Immature natural killer cell (primary cell): ENCODE measurements around the gene SLTM. TPM values are rescaled to one million over a fixed set of nuclear protein-coding genes. Genes with fewer than 3 reads are reported as not detected.
"Not testable (repeated sequence)": the region's sequence is repeated elsewhere in the genome, so short reads cannot be mapped to it uniquely, and the experiment has no call there.

Experiments
- DNase-seq, 3 donors: peaks; one replicate each; pipeline ENCODE4 v3.0.0; 2022; ENCODE audit warnings: mixed read lengths in 1 of 3
- H3K27ac Mint-ChIP-seq, 6 donors: one replicate each; pipeline ENCODE4 v1.8.0; 2020; ENCODE audit warnings: mixed read lengths in 6 of 6, mild to moderate bottlenecking in 5 of 6, inconsistent platforms in 4 of 6, moderate library complexity in 3 of 6
- H3K27me3 Mint-ChIP-seq, 3 donors: one replicate each; pipeline ENCODE4 v1.8.0; 2020 to 2021; ENCODE audit warnings: low read depth in 3 of 3, mild to moderate bottlenecking in 3 of 3, mixed read lengths in 3 of 3, moderate library complexity in 3 of 3, inconsistent platforms in 1 of 3
- H3K36me3 Mint-ChIP-seq, 3 donors: one replicate each; pipeline ENCODE4 v1.8.0; 2020; ENCODE audit warnings: mixed read lengths in 3 of 3, inconsistent platforms in 2 of 3, mild to moderate bottlenecking in 2 of 3
- H3K4me1 Mint-ChIP-seq, 2 donors: one replicate each; pipeline ENCODE4 v1.8.0; 2020; ENCODE audit warnings: inconsistent platforms in 2 of 2, mild to moderate bottlenecking in 2 of 2, mixed read lengths in 2 of 2, moderate library complexity in 1 of 2
- H3K4me3 Mint-ChIP-seq, 5 donors: one replicate each; pipeline ENCODE4 v1.8.0; 2020; ENCODE audit warnings: mild to moderate bottlenecking in 5 of 5, mixed read lengths in 5 of 5, inconsistent platforms in 3 of 5, moderate library complexity in 3 of 5
- H3K9me3 Mint-ChIP-seq, 6 donors: one replicate each; pipeline ENCODE4 v1.8.0; 2020; ENCODE audit warnings: mild to moderate bottlenecking in 6 of 6, mixed read lengths in 6 of 6, inconsistent platforms in 4 of 6, moderate library complexity in 3 of 6
- polyA plus RNA-seq, 3 donors: library from polyadenylated mRNA; unstranded; fragments of 300-500 nt; fragmentation: Illumina TruSeq; gene quantifications; one replicate each; pipeline ENCODE4 v1.2.3, GENCODE V29; 2021

SLTM gene
- polyA plus RNA-seq, 3 donors from 2014 or later: 17.3 to 100 (median 66.7) TPM

DNA sequence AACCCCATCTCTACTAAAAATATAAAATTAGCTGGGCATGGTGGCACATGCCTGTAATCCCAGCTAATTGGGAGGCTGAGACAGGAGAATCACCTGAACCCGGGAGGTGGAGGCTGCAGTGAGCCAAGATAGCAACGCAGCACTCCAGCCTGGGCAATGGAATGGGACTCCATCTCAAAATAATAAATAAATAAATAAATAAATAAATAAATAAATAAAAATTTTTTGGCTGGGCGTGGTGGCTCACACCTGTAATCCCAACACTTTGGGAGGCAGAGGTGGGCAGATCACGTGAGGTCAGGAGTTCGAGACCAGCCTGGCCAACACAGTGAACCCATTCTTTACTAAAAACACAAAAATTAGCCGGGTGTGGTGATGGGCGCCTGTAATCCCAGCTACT is 13.0 kb downstream of the SLTM start:
- not testable (repeated sequence) for H3K36me3 Mint-ChIP-seq, DNase-seq, H3K9me3 Mint-ChIP-seq, H3K27me3 Mint-ChIP-seq, H3K27ac Mint-ChIP-seq, H3K4me3 Mint-ChIP-seq
- H3K4me1 Mint-ChIP-seq: peaks cover 34 to 71% of the 10 kb centered on the region in 2 donors

DNA sequence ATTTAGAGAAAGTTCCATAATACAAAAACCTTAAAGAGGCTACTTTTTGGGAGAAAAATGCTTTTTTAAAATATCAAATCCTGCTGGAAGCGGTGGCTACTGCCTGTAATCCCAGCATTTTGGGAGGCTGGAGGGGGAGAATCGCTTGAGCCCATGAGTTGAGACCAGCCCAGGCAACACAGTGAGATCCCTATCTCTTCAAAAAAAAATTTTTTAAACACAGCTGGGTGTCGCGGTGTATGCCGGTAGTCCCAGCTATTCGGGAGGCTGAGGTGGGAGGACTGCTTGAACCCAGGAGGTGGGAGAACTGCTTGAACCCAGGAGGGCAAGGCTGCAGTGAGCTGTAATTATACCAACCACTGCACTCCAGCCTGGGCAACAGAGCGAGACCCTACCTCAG is 14.2 kb downstream of the SLTM start:
- no peaks in the 10 kb centered on the region for H3K9me3 Mint-ChIP-seq
- no peak overlapping the region for H3K27ac Mint-ChIP-seq
- peaks cover 41 to 68% of the 10 kb centered on the region in 2 donors for H3K4me1 Mint-ChIP-seq
- no peak for DNase-seq
- H3K4me3 Mint-ChIP-seq: no peak overlapping the region
- H3K27me3 Mint-ChIP-seq: peaks cover 0 to 2% (median 0%) of the 10 kb centered on the region in 3 donors
- H3K36me3 Mint-ChIP-seq: peaks cover 7 to 11% (median 9%) of the 10 kb centered on the region in 3 donors

DNA sequence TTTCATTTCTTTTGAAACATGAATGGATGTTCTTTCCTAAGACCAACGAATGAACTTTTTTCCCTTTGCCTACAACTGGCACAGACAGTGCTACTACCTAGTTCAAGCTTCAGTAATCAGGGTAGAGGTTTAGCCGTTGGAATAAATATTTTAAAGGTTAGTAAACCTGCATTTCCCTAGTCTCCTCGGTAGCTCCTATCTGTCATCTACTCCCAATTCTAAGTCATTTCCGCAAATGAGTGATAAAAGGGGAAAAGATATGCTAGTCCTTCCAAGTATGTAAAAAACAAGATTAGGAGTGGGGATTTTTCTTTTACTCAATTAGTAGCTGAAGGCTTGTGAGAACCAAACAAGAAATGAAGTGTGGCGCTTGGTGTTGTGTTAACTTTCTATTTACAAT is 15.2 kb downstream of the SLTM start:
- DNase-seq: no peak
- Mint-ChIP-seq H3K36me3 (peaks cover 9 to 20% (median 13%) of the 10 kb centered on the region in 3 donors), H3K27me3 (peaks cover 0 to 4% (median 0%) of the 10 kb centered on the region in 3 donors), H3K27ac (no peak overlapping the region), H3K9me3 (no peaks in the 10 kb centered on the region), H3K4me1 (peaks cover 33 to 67% of the 10 kb centered on the region in 2 donors), H3K4me3 (no peak overlapping the region)

DNA sequence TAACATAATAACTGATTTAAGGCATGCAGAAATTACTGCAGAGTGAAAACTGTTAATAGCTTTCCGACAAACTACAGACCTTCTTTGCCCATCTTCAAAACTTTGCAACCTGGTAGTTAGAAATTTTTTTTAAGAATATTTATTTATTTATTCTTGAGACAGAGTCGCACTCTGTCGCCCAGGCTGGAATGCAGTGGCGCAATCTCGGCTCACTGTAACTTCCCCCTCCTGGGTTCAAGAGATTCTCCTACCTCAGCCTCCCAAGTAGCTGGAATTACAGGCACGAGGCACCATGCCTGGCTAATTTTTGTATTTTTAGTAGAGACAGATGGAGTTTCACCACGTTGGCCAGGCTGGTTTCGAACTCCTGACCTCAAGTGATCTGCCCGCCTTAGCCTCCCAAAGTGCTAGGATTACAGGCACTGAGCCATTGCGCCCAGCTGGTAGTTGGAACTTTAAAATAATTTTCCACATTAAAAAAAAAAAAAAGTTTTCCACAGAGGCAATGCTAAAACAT is 15.8 kb downstream of the SLTM start:
- H3K27me3 Mint-ChIP-seq, H3K4me3 Mint-ChIP-seq, H3K9me3 Mint-ChIP-seq, DNase-seq: not testable (repeated sequence)
- peak overlapping the region in 1 of 6 donors; percentile 32 for H3K27ac Mint-ChIP-seq
- H3K36me3 Mint-ChIP-seq: peaks cover 9 to 20% (median 13%) of the 10 kb centered on the region in 3 donors
- peaks cover 33 to 62% of the 10 kb centered on the region in 2 donors for H3K4me1 Mint-ChIP-seq

DNA sequence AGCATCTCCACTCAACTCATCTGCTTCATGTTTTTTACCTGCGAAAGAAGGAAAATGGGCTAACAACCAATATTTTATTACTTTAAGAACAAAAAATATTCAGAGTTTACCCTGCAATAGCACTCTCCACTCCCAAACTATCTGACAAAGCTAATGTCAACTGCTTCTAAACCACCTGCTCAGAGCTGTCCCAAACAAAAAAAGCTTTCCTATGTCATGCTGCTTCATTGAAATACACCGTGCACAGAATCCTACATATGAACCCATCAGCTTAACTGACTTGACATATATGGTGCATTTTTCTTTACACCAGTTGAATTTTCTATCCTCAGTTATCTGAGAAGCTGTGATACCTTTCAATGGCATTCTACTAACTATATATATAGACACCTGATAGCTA is 16.5 kb downstream of the SLTM start:
- peaks cover 9 to 20% (median 13%) of the 10 kb centered on the region in 3 donors for H3K36me3 Mint-ChIP-seq
- no peak overlapping the region for H3K4me3 Mint-ChIP-seq

DNA sequence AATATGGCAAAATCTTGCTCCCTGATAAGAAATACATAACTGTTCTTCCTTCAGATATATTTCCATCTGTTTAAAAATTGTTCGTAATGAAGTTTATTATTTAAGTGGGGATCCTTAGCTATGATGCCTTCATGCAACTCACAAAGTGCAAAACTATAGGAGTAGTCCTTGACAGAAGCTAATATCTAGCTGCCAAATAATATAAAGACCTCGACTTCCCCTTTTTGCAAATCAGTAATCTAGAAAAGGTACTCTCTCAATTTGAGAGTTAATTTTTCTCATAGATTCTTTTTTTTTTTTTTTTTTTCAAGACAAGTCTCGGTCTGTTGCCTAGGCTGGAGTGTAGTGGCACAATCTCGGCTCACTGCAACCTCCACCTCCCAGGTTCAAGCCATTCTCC is 23.0 kb downstream of the SLTM start:
- no peak overlapping the region for H3K4me3 Mint-ChIP-seq
- H3K4me1 Mint-ChIP-seq: peaks cover 54 to 78% of the 10 kb centered on the region in 2 donors
- peaks cover 0 to 6% (median 0%) of the 10 kb centered on the region in 3 donors for H3K27me3 Mint-ChIP-seq
- DNase-seq: no peak
- H3K27ac Mint-ChIP-seq: peak overlapping the region in 3 of 6 donors; percentile 8 to 82 (median 66)
- H3K36me3 Mint-ChIP-seq: peaks cover 5 to 18% (median 17%) of the 10 kb centered on the region in 3 donors
- H3K9me3 Mint-ChIP-seq: no peaks in the 10 kb centered on the region

More for the DNA sequence above, 16.5 kb downstream of the SLTM start:
- Mint-ChIP-seq H3K27ac (peak overlapping the region in 2 of 6 donors; percentile 13 to 63), H3K4me1 (peaks cover 33 to 65% of the 10 kb centered on the region in 2 donors), H3K27me3 (peaks cover 0 to 6% (median 0%) of the 10 kb centered on the region in 3 donors), H3K9me3 (no peaks in the 10 kb centered on the region)
- no peak for DNase-seq

DNA sequence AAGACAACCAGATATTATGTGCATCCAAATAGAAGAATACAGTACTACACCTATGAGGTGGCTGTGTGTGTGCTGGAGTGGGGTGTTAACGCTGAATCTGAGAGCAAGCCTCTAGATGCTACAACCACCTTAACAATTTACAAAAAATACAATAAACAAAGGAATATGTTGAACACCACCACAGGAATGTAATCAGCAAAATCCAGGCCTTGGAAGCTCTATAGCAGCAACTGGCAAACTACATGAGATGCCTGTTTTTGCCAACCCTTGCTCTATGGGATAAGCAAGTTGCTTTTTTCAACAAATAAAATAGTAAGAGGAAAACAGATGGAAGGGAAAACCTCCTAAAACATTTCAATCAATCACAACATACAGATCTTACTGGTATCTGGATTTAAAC is 23.9 kb downstream of the SLTM start:
- peaks cover 51 to 73% of the 10 kb centered on the region in 2 donors for H3K4me1 Mint-ChIP-seq
- H3K27me3 Mint-ChIP-seq: peaks cover 0 to 6% (median 0%) of the 10 kb centered on the region in 3 donors
- no peak overlapping the region for H3K4me3 Mint-ChIP-seq
- peak overlapping the region; percentile 5 to 73 (median 66) for H3K27ac Mint-ChIP-seq
- H3K36me3 Mint-ChIP-seq: peaks cover 5 to 17% (median 15%) of the 10 kb centered on the region in 3 donors
- DNase-seq: no peak
- no peaks in the 10 kb centered on the region for H3K9me3 Mint-ChIP-seq

DNA sequence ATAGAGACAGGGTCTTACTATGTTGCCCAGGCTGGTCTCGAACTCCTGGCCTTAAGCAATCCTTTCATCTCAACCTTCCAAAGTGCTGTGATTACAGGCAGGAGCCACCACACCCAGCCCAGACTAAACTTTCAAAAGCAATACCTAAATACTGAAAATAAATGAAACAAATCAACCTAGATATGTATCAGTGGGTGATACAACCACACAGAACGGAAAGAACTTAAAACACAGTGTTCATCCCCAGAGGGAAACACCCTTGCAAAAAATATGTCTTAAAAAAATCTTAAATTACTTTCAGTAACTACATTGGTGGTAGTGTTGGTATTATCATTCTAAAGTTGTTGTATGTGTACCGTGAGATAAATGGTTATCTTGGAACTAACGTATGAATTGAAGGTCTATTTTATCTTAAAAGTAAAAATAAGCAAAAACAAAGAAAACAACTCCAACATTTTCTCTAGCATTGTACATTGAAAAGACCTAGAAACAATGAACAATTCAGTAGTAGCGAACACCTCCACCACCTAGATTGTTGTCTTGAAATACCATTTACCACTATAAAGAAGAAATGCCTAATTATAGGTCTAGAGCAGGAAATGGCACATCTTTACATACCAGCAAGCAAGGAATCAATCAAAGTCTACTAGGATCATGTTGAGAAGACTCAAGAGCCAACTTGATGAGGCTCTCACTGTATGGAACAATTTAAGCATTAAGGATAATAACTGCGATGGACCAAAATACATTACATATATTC is 24.7 kb downstream of the SLTM start:
- H3K9me3 Mint-ChIP-seq: no peaks in the 10 kb centered on the region
- peak overlapping the region in 3 of 5 donors; percentile 7 to 47 (median 44) for H3K4me3 Mint-ChIP-seq
- peaks cover 46 to 64% of the 10 kb centered on the region in 2 donors for H3K4me1 Mint-ChIP-seq
- H3K36me3 Mint-ChIP-seq: peaks cover 0 to 9% (median 8%) of the 10 kb centered on the region in 3 donors
- H3K27ac Mint-ChIP-seq: peak overlapping the region in 5 of 6 donors; percentile 64 to 82 (median 77)
- DNase-seq: peak in 1 of 3 donors; percentile 5
- peaks cover 0 to 2% (median 0%) of the 10 kb centered on the region in 3 donors for H3K27me3 Mint-ChIP-seq

DNA sequence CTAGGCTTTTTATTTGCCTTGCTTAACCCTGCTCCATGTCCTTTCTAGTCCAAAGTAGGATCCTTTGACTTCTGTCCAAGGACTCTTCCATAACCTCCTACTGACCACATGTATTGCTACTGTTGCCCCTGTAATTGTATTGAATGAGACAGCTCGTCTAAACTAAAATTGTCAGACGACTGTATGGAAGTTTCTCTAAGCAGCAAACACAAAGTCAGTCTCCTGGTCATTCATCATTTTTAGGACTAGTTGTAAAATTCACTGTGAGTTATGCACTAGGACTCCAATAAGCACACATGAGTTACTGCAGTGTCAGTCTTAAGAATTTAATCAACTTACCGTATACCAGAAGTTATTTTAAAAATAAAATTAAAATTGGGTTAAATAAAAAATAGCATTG is 32.8 kb downstream of the SLTM start:
- no peaks in the 10 kb centered on the region for H3K27me3 Mint-ChIP-seq
- peak overlapping the region in 2 of 6 donors; percentile 17 to 40 for H3K27ac Mint-ChIP-seq

DNA sequence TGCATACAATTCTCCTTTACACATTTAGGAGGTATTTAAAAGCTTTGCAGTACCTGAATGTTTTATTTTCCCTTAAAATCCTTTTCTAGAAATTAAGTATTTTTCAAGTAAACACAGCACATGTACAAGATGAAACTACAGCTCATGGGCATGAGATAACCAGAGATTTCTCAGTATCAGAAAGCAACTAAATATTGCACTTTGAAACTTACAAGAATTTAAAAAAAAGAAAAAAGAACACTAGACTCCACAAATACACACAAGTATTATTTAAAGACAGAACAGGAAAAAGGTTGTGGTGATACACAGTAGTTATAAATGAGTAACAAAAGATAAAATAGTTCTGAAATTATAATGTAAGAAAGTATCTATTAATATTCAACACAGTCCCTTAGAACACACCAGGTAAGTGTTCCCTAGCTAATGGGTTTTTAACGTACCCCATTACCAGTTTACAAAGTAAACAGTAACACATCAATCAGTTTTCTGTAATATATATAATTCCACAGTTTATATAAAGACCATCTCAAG is 35.3 kb downstream of the SLTM start:
- H3K4me1 Mint-ChIP-seq: peaks cover 9 to 43% of the 10 kb centered on the region in 2 donors
- H3K27ac Mint-ChIP-seq: peak overlapping the region in 1 of 6 donors; percentile 31
- H3K27me3 Mint-ChIP-seq: no peaks in the 10 kb centered on the region
- no peaks in the 10 kb centered on the region for H3K9me3 Mint-ChIP-seq
- H3K36me3 Mint-ChIP-seq: peaks cover 20 to 49% (median 27%) of the 10 kb centered on the region in 3 donors
- H3K4me3 Mint-ChIP-seq: no peak overlapping the region
- DNase-seq: no peak

More for the DNA sequence above, 32.8 kb downstream of the SLTM start:
- H3K4me3 Mint-ChIP-seq: no peak overlapping the region
- H3K36me3 Mint-ChIP-seq: peaks cover 12 to 31% (median 14%) of the 10 kb centered on the region in 3 donors
- H3K4me1 Mint-ChIP-seq: peaks cover 9 to 37% of the 10 kb centered on the region in 2 donors
- no peak for DNase-seq
- no peaks in the 10 kb centered on the region for H3K9me3 Mint-ChIP-seq

DNA sequence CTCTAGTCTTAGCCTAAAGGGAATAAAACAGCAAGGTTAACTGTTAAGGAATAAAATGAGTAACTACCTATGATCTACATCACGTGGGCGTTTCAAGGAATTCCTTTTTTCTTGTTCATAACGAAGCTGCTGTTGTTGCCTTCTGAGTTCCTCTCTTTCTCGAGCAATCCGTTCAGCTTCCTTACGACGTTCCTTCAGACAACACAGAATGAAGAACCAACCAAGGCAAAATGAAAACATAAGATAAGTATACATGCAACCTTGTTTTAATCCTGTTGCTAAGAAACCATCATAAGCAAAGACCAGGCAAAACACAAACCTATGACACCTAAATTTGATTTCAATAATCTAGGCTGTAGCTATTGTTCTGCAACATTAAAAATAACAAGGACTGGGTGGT is 44.1 kb downstream of the SLTM start:
- Mint-ChIP-seq H3K36me3 (peaks cover 37 to 75% (median 64%) of the 10 kb centered on the region in 3 donors), H3K4me3 (no peak overlapping the region), H3K27ac (no peak overlapping the region), H3K9me3 (no peaks in the 10 kb centered on the region), H3K27me3 (peaks cover 0 to 2% (median 0%) of the 10 kb centered on the region in 3 donors), H3K4me1 (peaks cover 0 to 5% of the 10 kb centered on the region in 2 donors)
- no peak for DNase-seq

DNA sequence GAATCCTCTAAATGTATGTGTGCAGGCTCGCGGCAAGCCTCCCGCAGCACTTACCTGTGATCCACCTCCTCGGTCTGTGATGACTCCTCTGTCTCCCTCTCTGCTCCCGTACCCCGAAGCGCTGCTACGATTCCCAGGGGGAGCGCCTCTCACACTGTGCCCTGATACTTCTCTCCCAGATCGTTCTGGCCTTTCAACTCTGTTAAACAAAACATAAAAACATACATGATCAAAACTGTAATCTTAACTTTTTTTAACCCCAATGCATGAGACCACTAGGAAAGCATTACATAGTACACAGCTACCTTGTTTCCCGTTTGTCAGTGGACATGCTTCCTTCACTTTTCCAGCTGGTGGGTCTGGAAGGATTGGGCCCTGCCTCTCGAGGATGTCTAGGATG is 46.6 kb downstream of the SLTM start:
- peak overlapping the region in 3 of 6 donors; percentile 22 to 59 (median 37) for H3K27ac Mint-ChIP-seq
- H3K27me3 Mint-ChIP-seq: peaks cover 0 to 4% (median 0%) of the 10 kb centered on the region in 3 donors
- H3K4me3 Mint-ChIP-seq: no peak overlapping the region
- H3K4me1 Mint-ChIP-seq: peaks cover 2 to 13% of the 10 kb centered on the region in 2 donors
- H3K9me3 Mint-ChIP-seq: no peaks in the 10 kb centered on the region
- no peak for DNase-seq
- peaks cover 36 to 71% (median 60%) of the 10 kb centered on the region in 3 donors for H3K36me3 Mint-ChIP-seq

DNA sequence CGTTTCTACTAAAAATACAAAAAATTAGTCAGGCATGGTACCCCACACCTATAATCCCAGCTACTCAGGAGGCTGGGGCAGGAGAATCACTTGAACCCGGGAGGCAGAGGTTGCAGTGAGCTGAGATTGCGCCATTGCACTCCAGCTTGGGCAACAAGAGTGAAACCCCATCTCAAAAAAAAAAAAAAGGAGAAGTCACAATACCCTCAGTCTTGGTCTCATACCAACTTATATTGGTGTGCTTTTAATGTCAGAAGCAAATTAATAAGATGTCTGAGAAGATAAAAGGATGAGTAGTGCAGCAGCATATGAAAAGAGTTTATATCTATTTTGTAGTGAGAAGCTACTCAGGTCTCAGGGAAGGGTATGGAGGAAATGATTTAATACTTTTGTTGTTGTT is 49.6 kb downstream of the SLTM start:
- not testable (repeated sequence) for DNase-seq, H3K27me3 Mint-ChIP-seq, H3K4me3 Mint-ChIP-seq, H3K9me3 Mint-ChIP-seq, H3K27ac Mint-ChIP-seq
- peaks cover 2 to 22% of the 10 kb centered on the region in 2 donors for H3K4me1 Mint-ChIP-seq
- peaks cover 43 to 74% (median 52%) of the 10 kb centered on the region in 3 donors for H3K36me3 Mint-ChIP-seq

DNA sequence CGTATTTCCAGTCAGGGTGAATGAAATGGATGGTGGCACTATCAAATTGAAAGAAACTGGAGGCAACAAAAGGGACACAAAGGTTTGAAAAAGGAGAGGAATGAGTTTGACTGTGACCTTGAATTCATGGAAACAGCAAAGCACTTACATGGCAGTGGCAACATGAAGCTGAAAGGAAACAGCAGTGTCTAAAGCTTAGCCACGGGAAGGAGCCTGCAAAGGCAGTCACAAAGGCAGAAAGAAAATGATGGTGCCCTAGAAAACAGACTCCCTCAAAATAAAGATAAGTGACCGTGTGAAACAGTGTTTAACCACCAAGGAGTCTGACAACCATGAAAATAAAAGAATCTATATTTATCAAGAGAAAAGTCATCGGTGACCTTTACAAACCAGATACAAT is 51.2 kb downstream of the SLTM start:
- no peak overlapping the region for H3K4me3 Mint-ChIP-seq
- DNase-seq: no peak
- peaks cover 37 to 70% (median 44%) of the 10 kb centered on the region in 3 donors for H3K36me3 Mint-ChIP-seq
- H3K4me1 Mint-ChIP-seq: peaks cover 2 to 22% of the 10 kb centered on the region in 2 donors
- no peaks in the 10 kb centered on the region for H3K9me3 Mint-ChIP-seq
- peak overlapping the region in 4 of 6 donors; percentile 8 to 80 (median 42) for H3K27ac Mint-ChIP-seq
- peaks cover 0 to 4% (median 0%) of the 10 kb centered on the region in 3 donors for H3K27me3 Mint-ChIP-seq
